ENCODE measurements around the gene IFITM1. TPM values are rescaled to one million over a fixed set of nuclear protein-coding genes. Genes with fewer than 3 reads are reported as not detected.

IFITM1 gene
- total RNA-seq, 1 donor from 2014 or later: 192 TPM

GRCh38 chr11:334264-334994, 20.6 kb downstream of the IFITM1 start:
- H3K27me3 Mint-ChIP-seq: no peaks in the 10 kb centered on the region
- no peak for DNase-seq (ENCODE audit: extremely low spot score, unreplicated experiment)
- peaks cover 40% of the 10 kb centered on the region for H3K4me1 Mint-ChIP-seq (ENCODE audit: unreplicated experiment)
- H3K27ac Mint-ChIP-seq: peak overlapping the region; percentile 56
- H3K9me3 Mint-ChIP-seq: peaks cover 3% of the 10 kb centered on the region
- no peaks in the 10 kb centered on the region for H3K36me3 Mint-ChIP-seq
- no peak for TF ChIP-seq CTCF (conservative IDR thresholded peaks at IDR 0.05)
- H3K4me3 Mint-ChIP-seq: peak overlapping the region; percentile 63

GRCh38 chr11:335779-336658, 22.2 kb downstream of the IFITM1 start:
- peak overlapping the region; percentile 74 for H3K4me3 Mint-ChIP-seq
- TF ChIP-seq CTCF (conservative IDR thresholded peaks at IDR 0.05): no peak
- no peaks in the 10 kb centered on the region for H3K9me3 Mint-ChIP-seq
- H3K4me1 Mint-ChIP-seq (ENCODE audit: unreplicated experiment): peaks cover 32% of the 10 kb centered on the region
- H3K27me3 Mint-ChIP-seq: peaks cover 3% of the 10 kb centered on the region
- peak overlapping the region; percentile 83 for H3K27ac Mint-ChIP-seq
- H3K36me3 Mint-ChIP-seq: no peaks in the 10 kb centered on the region
- no peak for DNase-seq (ENCODE audit: extremely low spot score, unreplicated experiment)

- Mint-ChIP-seq H3K27ac (peak overlapping the region; percentile 83), H3K36me3 (no peaks in the 10 kb centered on the region), H3K4me1 (ENCODE audit: unreplicated experiment) (peaks cover 32% of the 10 kb centered on the region), H3K4me3 (peak overlapping the region; percentile 1), H3K9me3 (no peaks in the 10 kb centered on the region), H3K27me3 (peaks cover 3% of the 10 kb centered on the region)
- no peak for TF ChIP-seq CTCF (conservative IDR thresholded peaks at IDR 0.05)
- DNase-seq (ENCODE audit: extremely low spot score, unreplicated experiment): no peak
Observed at GRCh38 chr11:336659-337198, 22.9 kb downstream of the IFITM1 start.

GRCh38 chr11:337711-338110, 23.9 kb downstream of the IFITM1 start:
- peaks cover 37% of the 10 kb centered on the region for H3K4me1 Mint-ChIP-seq (ENCODE audit: unreplicated experiment)
- TF ChIP-seq CTCF (conservative IDR thresholded peaks at IDR 0.05): no peak
- no peak overlapping the region for H3K4me3 Mint-ChIP-seq
- H3K27ac Mint-ChIP-seq: no peak overlapping the region
- no peak for DNase-seq (ENCODE audit: extremely low spot score, unreplicated experiment)
- no peaks in the 10 kb centered on the region for H3K36me3 Mint-ChIP-seq
- H3K9me3 Mint-ChIP-seq: no peaks in the 10 kb centered on the region
- H3K27me3 Mint-ChIP-seq: peaks cover 3% of the 10 kb centered on the region

- H3K27ac Mint-ChIP-seq: no peak overlapping the region
Observed at GRCh38 chr11:339963-340362, 26.1 kb downstream of the IFITM1 start.

More at GRCh38 chr11:339963-340362, 26.1 kb downstream of the IFITM1 start:
- Mint-ChIP-seq H3K9me3 (no peaks in the 10 kb centered on the region), H3K4me3 (no peak overlapping the region), H3K27me3 (peaks cover 3% of the 10 kb centered on the region), H3K36me3 (no peaks in the 10 kb centered on the region), H3K4me1 (ENCODE audit: unreplicated experiment) (peaks cover 22% of the 10 kb centered on the region)
- no peak for DNase-seq (ENCODE audit: extremely low spot score, unreplicated experiment)
- no peak for TF ChIP-seq CTCF (conservative IDR thresholded peaks at IDR 0.05)
